Large intestine (tissue), 3 donors: ENCODE measurements around the gene PRR27. TPM values are rescaled to one million over a fixed set of nuclear protein-coding genes. Genes with fewer than 3 reads are reported as not detected.

ENCODE experiments used
- DNase-seq, 2 donors: peaks; one replicate each; pipeline versions ENCODE4 v3.0.0 to v3.0.0-alpha.2; 2013
- H3K27ac ChIP-seq: one replicate; pipeline ENCODE4 v1.5.1; 2013; ENCODE audit warnings: low read length
- H3K27me3 ChIP-seq: 2 replicates; pipeline ENCODE4 v1.6.1; 2013; ENCODE audit warnings: low read length; ENCODE audit not compliant: control insufficient read depth, insufficient read depth
- H3K36me3 ChIP-seq: 2 replicates; pipeline ENCODE4 v1.6.1; 2013; ENCODE audit warnings: low read length; ENCODE audit not compliant: control insufficient read depth, insufficient read depth
- H3K4me1 ChIP-seq: one replicate; pipeline ENCODE4 v1.6.1; 2013; ENCODE audit warnings: low read length; ENCODE audit not compliant: control insufficient read depth, insufficient read depth
- H3K4me3 ChIP-seq: one replicate; pipeline ENCODE4 v1.5.1; 2013; ENCODE audit warnings: low read length
- H3K9me3 ChIP-seq: one replicate; pipeline ENCODE4 v1.6.1; 2013; ENCODE audit warnings: mild to moderate bottlenecking, low read depth, low read length, moderate library complexity; ENCODE audit not compliant: control insufficient read depth
- WGBS: methylation state at CpG from one replicate; pipeline ENCODE4 v1.1.5; 2013; ENCODE audit warnings: low lambda C conversion rate; ENCODE audit not compliant: insufficient coverage; 5-methylcytosine and 5-hydroxymethylcytosine counted together
- polyA plus RNA-seq: library from polyadenylated mRNA; unstranded; fragments of 120-200 nt; gene quantifications from one replicate; pipeline ENCODE4 v1.2.1, GENCODE V29; 2013

The PRR27 gene
- polyA plus RNA-seq, 1 donor = 0.16 TPM

- Histone ChIP-seq H3K4me1 (no peaks in the 10 kb centered on the region), H3K9me3 (no peaks in the 10 kb centered on the region), H3K27ac (no peak overlapping the region), H3K27me3 (no peaks in the 10 kb centered on the region), H3K4me3 (no peak overlapping the region), H3K36me3 (no peaks in the 10 kb centered on the region)
- WGBS = 73% methylated on average over 2 of the region's 5 CpGs
- no peak for DNase-seq
These were observed 24.1 kb downstream of the PRR27 start for GRCh38 chr4:70178075-70178660.

DNA sequence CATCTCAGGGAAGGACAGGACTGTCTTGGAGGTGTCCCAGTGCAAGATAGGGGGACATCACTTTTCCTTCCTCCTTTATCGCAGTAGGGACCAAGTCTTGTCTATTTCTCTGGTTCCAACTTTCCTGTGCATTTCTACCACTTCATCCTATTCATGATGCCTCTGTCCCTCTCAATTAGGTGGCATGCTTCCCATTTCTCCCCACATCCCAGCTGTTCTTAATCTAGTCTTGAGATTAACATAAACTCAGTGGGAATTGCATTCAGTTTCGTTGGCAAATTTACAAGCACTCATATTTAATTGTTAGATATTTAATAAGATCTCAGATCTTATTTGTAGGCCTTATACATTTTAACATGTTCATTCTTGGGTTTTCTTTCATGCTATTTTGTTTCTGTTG lies 25.8 kb downstream of the PRR27 start:
- DNase-seq = no peak
- no peaks in the 10 kb centered on the region for H3K4me1 ChIP-seq

GRCh38 chr4:70181864-70182263 lies 27.8 kb downstream of the PRR27 start:
- no peaks in the 10 kb centered on the region for H3K36me3 ChIP-seq
- DNase-seq = no peak
- no peaks in the 10 kb centered on the region for H3K4me1 ChIP-seq
- no peaks in the 10 kb centered on the region for H3K9me3 ChIP-seq
- no peak overlapping the region for H3K27ac ChIP-seq
- H3K4me3 ChIP-seq = no peak overlapping the region
- no peaks in the 10 kb centered on the region for H3K27me3 ChIP-seq
- WGBS = 80% methylated on average over 1 of the region's 1 CpG

More for the DNA sequence above, 25.8 kb downstream of the PRR27 start:
- no peak overlapping the region for H3K4me3 ChIP-seq
- no CpG with 5 or more reads among the region's 2 CpGs for WGBS
- H3K27ac ChIP-seq = no peak overlapping the region
- H3K27me3 ChIP-seq = no peaks in the 10 kb centered on the region
- no peaks in the 10 kb centered on the region for H3K36me3 ChIP-seq
- no peaks in the 10 kb centered on the region for H3K9me3 ChIP-seq

- no peaks in the 10 kb centered on the region for H3K36me3 ChIP-seq
- DNase-seq = no peak
- WGBS = 17% methylated on average over 1 of the region's 2 CpGs
These were observed 28.6 kb downstream of the PRR27 start for GRCh38 chr4:70182517-70183167.

DNA sequence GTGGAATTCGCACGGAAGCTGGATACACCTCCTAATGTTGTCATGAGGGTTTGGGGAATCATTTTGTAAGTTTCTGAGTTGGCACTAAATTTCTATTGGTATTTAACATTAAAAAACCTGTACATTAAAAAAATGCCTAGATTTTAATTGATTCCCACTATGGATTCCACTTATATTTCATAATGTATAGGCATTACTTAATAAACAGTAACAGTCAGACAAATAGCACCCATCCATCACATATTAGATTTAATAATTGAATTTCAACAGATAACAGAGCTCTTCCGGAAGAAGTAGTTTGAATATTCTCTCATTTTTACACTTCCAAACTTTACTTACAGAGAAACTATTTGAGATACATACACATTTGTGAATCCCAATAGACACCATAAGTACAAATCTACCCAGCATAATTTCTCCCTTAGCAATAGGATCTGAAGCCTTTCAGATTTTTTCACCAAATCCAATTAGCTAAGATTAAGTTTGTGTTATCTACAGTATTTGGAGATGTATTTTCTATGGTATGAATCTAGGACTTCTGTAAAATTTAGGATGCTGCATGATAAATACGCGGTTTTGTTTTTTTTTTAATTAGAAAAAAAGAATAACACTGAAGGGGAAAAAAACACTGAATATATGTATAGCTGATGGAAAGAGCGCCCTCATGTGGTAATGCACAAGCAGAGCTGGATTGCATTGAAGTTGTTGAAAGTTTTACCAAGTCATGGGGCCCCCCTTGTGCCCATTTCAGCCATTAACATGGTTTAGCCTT lies 29.3 kb downstream of the PRR27 start:
- Histone ChIP-seq H3K4me1 (no peaks in the 10 kb centered on the region), H3K4me3 (no peak overlapping the region), H3K27me3 (no peaks in the 10 kb centered on the region), H3K9me3 (no peaks in the 10 kb centered on the region), H3K27ac (no peak overlapping the region), H3K36me3 (no peaks in the 10 kb centered on the region)
- DNase-seq = peak; percentile 29 to 37
- no CpG with 5 or more reads among the region's 6 CpGs for WGBS

More at GRCh38 chr4:70182517-70183167, 28.6 kb downstream of the PRR27 start:
- Histone ChIP-seq H3K4me1 (no peaks in the 10 kb centered on the region), H3K27ac (no peak overlapping the region), H3K27me3 (no peaks in the 10 kb centered on the region), H3K4me3 (no peak overlapping the region), H3K9me3 (no peaks in the 10 kb centered on the region)

GRCh38 chr4:70183940-70184246 lies 29.9 kb downstream of the PRR27 start:
- H3K27ac ChIP-seq = no peak overlapping the region
- no CpG with 5 or more reads among the region's 1 CpG for WGBS
- H3K9me3 ChIP-seq = no peaks in the 10 kb centered on the region
- H3K4me1 ChIP-seq = no peaks in the 10 kb centered on the region
- H3K27me3 ChIP-seq = no peaks in the 10 kb centered on the region
- DNase-seq = no peak
- H3K36me3 ChIP-seq = no peaks in the 10 kb centered on the region
- H3K4me3 ChIP-seq = no peak overlapping the region

- no peaks in the 10 kb centered on the region for H3K4me1 ChIP-seq
- no CpG with 5 or more reads among the region's 1 CpG for WGBS
- H3K27me3 ChIP-seq = no peaks in the 10 kb centered on the region
- DNase-seq = no peak
- H3K36me3 ChIP-seq = no peaks in the 10 kb centered on the region
- H3K4me3 ChIP-seq = no peak overlapping the region
- no peaks in the 10 kb centered on the region for H3K9me3 ChIP-seq
- no peak overlapping the region for H3K27ac ChIP-seq
These were observed 33.2 kb downstream of the PRR27 start for GRCh38 chr4:70187216-70187615.

DNA sequence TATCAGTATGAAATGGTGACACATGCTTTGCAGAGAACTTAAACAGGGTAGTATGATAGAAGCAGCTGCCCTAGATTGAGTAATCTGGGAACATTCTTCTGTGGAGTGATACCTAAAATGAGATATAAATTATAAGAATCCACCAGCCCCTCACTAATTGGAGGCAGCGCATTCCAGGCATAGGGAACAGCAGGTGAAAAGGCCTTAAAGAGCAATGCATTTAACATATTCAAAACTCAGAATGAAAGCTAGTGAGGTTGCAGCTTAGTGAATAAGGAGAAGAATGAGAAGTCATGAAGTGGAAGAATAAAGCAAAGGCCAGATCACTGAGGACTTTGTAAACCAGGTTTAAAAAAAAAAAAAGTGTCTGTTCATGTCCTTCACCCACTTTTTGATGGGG lies 36.5 kb downstream of the PRR27 start:
- Histone ChIP-seq H3K4me3 (no peak overlapping the region), H3K27ac (no peak overlapping the region), H3K27me3 (no peaks in the 10 kb centered on the region), H3K9me3 (no peaks in the 10 kb centered on the region), H3K36me3 (no peaks in the 10 kb centered on the region), H3K4me1 (no peaks in the 10 kb centered on the region)
- no peak for DNase-seq
- WGBS = no CpG with 5 or more reads among the region's 1 CpG

DNA sequence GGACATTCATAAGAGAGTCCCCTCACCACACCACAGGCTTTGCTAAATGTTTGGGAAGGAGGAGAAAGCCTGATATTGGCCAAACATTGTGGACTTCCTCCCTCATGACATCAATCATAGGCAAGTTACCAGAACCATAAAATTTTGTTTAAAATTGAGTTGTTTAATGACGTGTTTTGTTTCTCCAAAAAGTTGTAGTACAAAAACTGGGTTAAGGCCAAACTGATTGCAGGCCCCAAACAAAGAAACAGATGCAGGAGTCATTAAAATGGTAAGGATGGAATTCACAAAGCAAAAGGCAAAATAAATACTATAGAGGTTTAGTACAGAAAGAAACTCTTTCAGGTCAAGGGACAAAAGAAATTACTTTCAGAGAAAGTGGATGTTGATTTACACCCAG lies 37.6 kb downstream of the PRR27 start:
- Histone ChIP-seq H3K27ac (no peak overlapping the region), H3K4me3 (no peak overlapping the region), H3K27me3 (no peaks in the 10 kb centered on the region), H3K36me3 (no peaks in the 10 kb centered on the region), H3K9me3 (no peaks in the 10 kb centered on the region), H3K4me1 (no peaks in the 10 kb centered on the region)
- no CpG with 5 or more reads among the region's 1 CpG for WGBS
- no peak for DNase-seq

GRCh38 chr4:70192895-70193294 lies 38.9 kb downstream of the PRR27 start:
- H3K36me3 ChIP-seq = no peaks in the 10 kb centered on the region
- H3K27me3 ChIP-seq = no peaks in the 10 kb centered on the region
- H3K4me1 ChIP-seq = peaks cover 5% of the 10 kb centered on the region
- WGBS = 100% methylated on average over 1 of the region's 2 CpGs
- no peak overlapping the region for H3K27ac ChIP-seq
- no peaks in the 10 kb centered on the region for H3K9me3 ChIP-seq
- no peak for DNase-seq
- no peak overlapping the region for H3K4me3 ChIP-seq
